Spleen (tissue), 11 donors: ENCODE results near the gene RHO. TPM values are rescaled to one million over a fixed set of nuclear protein-coding genes. Genes with fewer than 3 reads are reported as not detected.

ENCODE experiments used
- DNase-seq: peaks from one replicate; pipeline ENCODE4 v3.0.0-alpha.2; 2020
- H3K27ac ChIP-seq, 8 donors: fragments of 200-600 bp; sonication (generic) in 7 of 8; 1 replicate in 4 of 8; 2 replicates in 4 of 8; pipeline versions ENCODE4 v1.5.0 to v1.8.0; 2016 to 2021; ENCODE audit warnings: inconsistent platforms in 4 of 8, mild to moderate bottlenecking in 4 of 8, moderate library complexity in 1 of 8
- H3K27me3 ChIP-seq, 7 donors: fragments of 200-600 bp; sonication (generic) in 6 of 7; replicated peaks in 1 of 7; 1 replicate in 4 of 7; 2 replicates in 3 of 7; pipeline versions ENCODE4 v1.5.0 to v1.8.0; 2016 to 2021; ENCODE audit warnings: inconsistent platforms in 3 of 7, mild to moderate bottlenecking in 1 of 7
- H3K36me3 ChIP-seq, 6 donors: fragments of 200-600 bp; sonication (generic) in 5 of 6; 1 replicate in 4 of 6; 2 replicates in 2 of 6; pipeline versions ENCODE4 v1.5.0 to v1.8.0; 2016 to 2021; ENCODE audit warnings: inconsistent platforms in 2 of 6
- H3K4me1 ChIP-seq, 6 donors: fragments of 200-600 bp; sonication (generic) in 5 of 6; 1 replicate in 3 of 6; 2 replicates in 3 of 6; pipeline versions ENCODE4 v1.5.0 to v1.8.0; 2016 to 2021; ENCODE audit warnings: inconsistent platforms in 3 of 6
- H3K4me3 ChIP-seq, 8 donors: fragments of 200-600 bp; sonication (generic) in 7 of 8; 1 replicate in 4 of 8; 2 replicates in 4 of 8; pipeline versions ENCODE4 v1.5.0 to v1.8.0; 2016 to 2021; ENCODE audit warnings: inconsistent platforms in 4 of 8, mild to moderate bottlenecking in 4 of 8, moderate library complexity in 2 of 8
- H3K9me3 ChIP-seq, 8 donors: fragments of 200-600 bp; sonication (generic) in 7 of 8; 1 replicate in 4 of 8; 2 replicates in 4 of 8; pipeline versions ENCODE4 v1.5.0 to v1.8.0; 2016 to 2021; ENCODE audit warnings: inconsistent platforms in 4 of 8
- CTCF ChIP-seq, 11 experiments: fragments of 200-600 bp in 7 of 11; fragments of 450-650 bp in 4 of 11; sonication (generic) in 4 of 11; IDR thresholded peaks in 8 of 11; conservative IDR thresholded peaks in 3 of 11; 1 replicate in 7 of 11; 2 replicates in 4 of 11; pipeline versions ENCODE4 v1.4.0 to v1.8.0; 2016 to 2021; ENCODE audit warnings: antibody characterized with exemption in 11 of 11, inconsistent platforms in 4 of 11, mild to moderate bottlenecking in 1 of 11
- POLR2A ChIP-seq, 3 donors: fragments of 450-650 bp; IDR thresholded peaks; one replicate each; pipeline ENCODE4 v1.5.1; 2017; ENCODE audit warnings: antibody characterized with exemption in 3 of 3, mild to moderate bottlenecking in 1 of 3
- POLR2AphosphoS5 ChIP-seq, 3 donors: sonication (generic); formaldehyde crosslinking; IDR thresholded peaks; one replicate each; pipeline ENCODE4 v1.5.1; 2017; ENCODE audit warnings: antibody characterized with exemption in 3 of 3
- WGBS, 5 donors: extraction: QIAGEN DNeasy Blood & Tissue Kit in 3 of 5; methylation state at CpG; one replicate each; pipeline versions ENCODE4 v1.1.5 to v1.1.7; 2013 to 2018; 5-methylcytosine and 5-hydroxymethylcytosine counted together
- intact Hi-C: fragments of 100-400 bp; cut with DNase I; formaldehyde crosslinking; loops from one replicate; pipeline ENCODE4 v1.15.0; 2023; ENCODE audit warnings: low total_unique reads
- polyA plus RNA-seq, 3 donors: library from polyadenylated mRNA; stranded (reverse); fragments of 200-250 nt; gene quantifications; one replicate each; pipeline ENCODE4 v1.2.1, GENCODE V29; 2013
- total RNA-seq, 7 donors: library from RNA; depleted of rRNA in 3 of 7; stranded (reverse); fragments of >200 nt in 3 of 7; fragmentation: NEBNext Ultra II Directional in 4 of 7; extraction: Animal tissue kit (Norgen Biotek cat#: 25700) in 4 of 7; gene quantifications; one replicate each; pipeline versions ENCODE4 v1.1.0 to v1.2.1, GENCODE V29; 2016 to 2021
- donor health status: healthy with polysubstance abuse.
- donor health status: DM: no; HTN: no; CAD: no; lungs with moderate emphysema.
- donor health status: DM: no; HTN: no; CAD: no.
- donor health status: Bipolar disorder and iron deficiency.
- donor health status: healthy.
- donor health status: DM: no; HTN: no; CAD: no.
- donor health status: DM: yes; HTN: yes; CAD: no.

RHO gene
- total and polyA plus RNA-seq, 10 donors = not detected

DNA sequence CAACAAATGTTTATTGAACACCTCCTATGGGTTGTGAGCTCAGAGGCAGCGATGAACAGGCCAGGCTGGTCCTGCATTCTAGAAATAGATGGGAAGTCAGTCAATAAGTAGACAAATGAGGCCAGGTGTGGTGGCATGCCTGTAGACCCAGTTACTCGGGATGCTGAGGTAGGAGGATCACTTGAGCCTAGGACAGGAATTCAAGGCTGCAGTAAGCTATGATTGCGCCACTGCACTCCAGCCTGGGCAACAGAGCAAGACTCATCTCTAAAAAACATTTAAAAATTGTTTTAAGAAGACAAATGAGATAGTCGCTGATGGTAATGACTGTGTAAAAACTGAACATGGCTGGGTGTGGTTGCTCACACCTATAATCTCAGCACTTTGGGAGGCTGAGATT lies 4.4 kb upstream of the RHO start:
- Histone ChIP-seq H3K4me1 (peaks cover 0 to 27% (median 13%) of the 10 kb centered on the region in 6 donors), H3K4me3 (no peak overlapping the region), H3K27ac (no peak overlapping the region), H3K27me3 (no peaks in the 10 kb centered on the region), H3K36me3 (peaks cover 0 to 10% (median 3%) of the 10 kb centered on the region in 6 donors), H3K9me3 (no peaks in the 10 kb centered on the region)
- DNase-seq = no peak
- TF ChIP-seq CTCF (IDR thresholded peaks at IDR 0.05 in 8 of 11, conservative IDR thresholded peaks at IDR 0.05 in 3 of 11) (no peak), POLR2A (IDR thresholded peaks at IDR 0.05) (no peak), POLR2AphosphoS5 (IDR thresholded peaks at IDR 0.05) (no peak)
- intact Hi-C loops = no loop called here
- 85 to 93% (median 92%) methylated on average over 4 of the region's 4 CpGs for WGBS, 5 donors

DNA sequence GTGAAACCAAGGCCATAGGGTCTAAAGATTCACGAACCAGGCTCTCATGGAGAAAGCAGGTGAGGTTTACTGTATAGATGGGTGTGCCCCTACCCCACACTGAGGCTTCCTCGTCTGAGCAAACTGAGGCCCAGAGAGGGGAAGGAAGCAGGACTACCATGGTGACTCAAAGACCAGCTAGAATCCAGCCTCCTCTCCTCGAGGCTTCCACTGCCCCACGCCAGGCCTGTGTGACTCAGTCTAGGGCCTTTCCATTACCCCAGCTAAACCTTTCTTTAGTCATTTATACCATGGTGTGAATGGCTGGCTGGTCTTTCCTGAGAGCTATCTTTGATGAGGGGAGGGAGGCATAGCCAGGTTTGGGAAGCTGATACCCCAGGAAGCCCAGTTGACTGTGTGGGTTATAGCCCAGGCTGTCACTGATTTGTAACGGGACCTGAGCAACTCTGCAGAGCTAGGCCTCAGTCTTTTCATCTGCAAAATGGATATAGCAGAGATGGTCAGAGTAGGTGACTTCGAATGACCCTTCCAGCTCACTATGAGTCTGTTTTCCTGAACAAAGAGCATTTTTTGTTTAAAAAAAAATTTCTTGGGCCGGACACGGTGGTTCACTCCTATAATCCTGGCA lies 3.0 kb upstream of the RHO start:
- Histone ChIP-seq H3K27me3 (no peaks in the 10 kb centered on the region), H3K9me3 (no peaks in the 10 kb centered on the region), H3K4me1 (peaks cover 0 to 32% (median 14%) of the 10 kb centered on the region in 6 donors), H3K36me3 (no peaks in the 10 kb centered on the region), H3K27ac (peak overlapping the region in 7 of 8 donors; percentile 14 to 82 (median 70)), H3K4me3 (peak overlapping the region in 1 of 8 donors; percentile 38)
- intact Hi-C loops = no loop called here
- TF ChIP-seq POLR2AphosphoS5 (IDR thresholded peaks at IDR 0.05) (no peak), CTCF (IDR thresholded peaks at IDR 0.05 in 8 of 11, conservative IDR thresholded peaks at IDR 0.05 in 3 of 11) (no peak), POLR2A (IDR thresholded peaks at IDR 0.05) (no peak)
- WGBS, 5 donors = 70 to 84% (median 72%) methylated on average over 7 to 8 of the region's 8 CpGs
- DNase-seq = peak; percentile 47

DNA sequence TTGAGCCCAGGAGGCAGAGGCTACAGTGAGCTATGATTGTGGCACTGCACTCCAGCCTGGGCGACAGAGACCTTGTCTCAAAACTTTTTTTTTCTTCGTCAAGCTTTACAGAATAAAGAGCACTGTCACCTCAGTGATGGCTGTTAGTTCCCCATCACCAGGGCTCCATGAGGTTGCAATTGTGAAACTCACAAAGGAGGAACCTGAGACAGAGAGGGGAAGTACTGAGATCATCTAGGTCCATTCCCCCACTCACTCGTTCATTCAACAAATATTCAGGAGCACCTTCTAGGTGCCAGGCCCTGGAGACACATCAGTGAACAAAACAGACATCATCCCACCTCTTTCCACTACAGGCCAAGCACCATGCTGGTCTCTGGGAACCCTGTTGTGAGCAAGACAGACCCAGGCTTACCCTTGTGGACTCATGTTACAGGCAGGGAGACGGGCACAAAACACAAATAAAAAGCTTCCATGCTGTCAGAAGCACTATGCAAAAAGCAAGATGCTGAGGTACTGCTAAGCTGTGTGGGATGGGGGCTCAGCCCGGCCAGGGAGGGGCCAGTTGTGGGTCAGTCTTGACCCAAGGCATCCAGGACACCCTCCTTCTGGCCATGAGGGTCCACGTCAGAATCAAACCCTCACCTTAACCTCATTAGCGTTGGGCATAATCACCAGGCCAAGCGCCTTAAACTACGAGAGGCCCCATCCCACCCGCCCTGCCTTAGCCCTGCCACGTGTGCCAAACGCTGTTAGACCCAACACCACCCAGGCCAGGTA lies 2.1 kb upstream of the RHO start:
- TF ChIP-seq POLR2A (IDR thresholded peaks at IDR 0.05) (no peak), POLR2AphosphoS5 (IDR thresholded peaks at IDR 0.05) (peak in 1 of 3 donors; percentile 40), CTCF (IDR thresholded peaks at IDR 0.05 in 8 of 11, conservative IDR thresholded peaks at IDR 0.05 in 3 of 11) (no peak)
- WGBS, 5 donors = 71 to 78% (median 72%) methylated on average over 12 of the region's 12 CpGs
- intact Hi-C loops = no loop called here

GRCh38 chr3:129527262-129527661 lies 1.2 kb upstream of the RHO start:
- 91 to 95% (median 94%) methylated on average over 11 of the region's 11 CpGs for WGBS, 5 donors

More for the DNA sequence above, 2.1 kb upstream of the RHO start:
- Histone ChIP-seq H3K4me1 (peaks cover 0 to 32% (median 14%) of the 10 kb centered on the region in 6 donors), H3K9me3 (no peaks in the 10 kb centered on the region), H3K4me3 (peak overlapping the region in 1 of 8 donors; percentile 38), H3K36me3 (no peaks in the 10 kb centered on the region), H3K27ac (peak overlapping the region in 7 of 8 donors; percentile 58 to 82 (median 70)), H3K27me3 (no peaks in the 10 kb centered on the region)
- no peak for DNase-seq

More at GRCh38 chr3:129527262-129527661, 1.2 kb upstream of the RHO start:
- Histone ChIP-seq H3K27ac (peak overlapping the region in 1 of 8 donors; percentile 82), H3K27me3 (no peaks in the 10 kb centered on the region), H3K4me3 (no peak overlapping the region), H3K4me1 (peaks cover 0 to 32% (median 14%) of the 10 kb centered on the region in 6 donors), H3K36me3 (no peaks in the 10 kb centered on the region), H3K9me3 (no peaks in the 10 kb centered on the region)
- intact Hi-C loops = no loop called here
- DNase-seq = peak; percentile 67
- TF ChIP-seq CTCF (IDR thresholded peaks at IDR 0.05 in 8 of 11, conservative IDR thresholded peaks at IDR 0.05 in 3 of 11) (no peak), POLR2AphosphoS5 (IDR thresholded peaks at IDR 0.05) (no peak), POLR2A (IDR thresholded peaks at IDR 0.05) (no peak)
